ENCODE results near the gene CISH.

CISH gene

DNA sequence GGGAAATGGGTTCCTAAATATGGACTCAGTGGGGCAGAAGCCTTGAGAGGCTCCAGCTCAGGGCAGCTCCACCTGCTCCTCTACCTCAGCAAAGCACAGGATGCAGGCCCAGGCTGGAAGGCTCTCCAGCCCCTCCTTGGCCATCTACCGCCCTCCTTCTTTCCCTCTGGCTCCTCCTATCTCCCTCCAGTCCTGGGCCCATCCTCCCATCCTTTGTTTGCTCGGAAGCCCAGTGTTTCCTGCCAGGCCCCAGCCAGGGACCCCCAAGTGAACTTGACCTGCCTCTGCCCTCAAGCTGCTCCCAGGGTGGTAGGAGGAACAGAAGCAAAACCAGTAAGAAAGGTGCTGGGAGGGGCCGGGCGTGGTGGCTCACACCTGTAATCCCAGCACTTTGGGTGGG, 25.4 kb upstream of the CISH start:
- no peak for DNase-seq (ENCODE audit: low read depth)

DNA sequence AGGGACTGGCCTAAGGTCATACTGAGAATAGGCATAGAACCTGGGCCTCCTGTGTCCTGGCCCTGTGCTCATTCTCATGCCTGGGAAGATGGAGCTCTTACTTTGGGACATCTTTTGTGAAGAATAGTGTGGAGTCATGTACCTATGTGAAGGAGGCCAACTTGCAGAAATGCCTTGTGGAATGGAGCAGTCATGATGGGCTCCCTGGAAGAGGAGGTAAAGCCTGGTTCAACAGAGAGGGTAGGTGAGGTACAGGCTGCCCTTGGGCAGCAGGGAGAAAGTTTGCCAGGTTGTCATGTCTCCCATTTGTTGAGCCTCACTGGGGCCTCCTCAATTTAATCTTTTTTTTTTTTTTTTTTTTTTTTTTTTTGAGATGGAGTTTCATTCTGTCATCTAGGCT, 23.5 kb upstream of the CISH start:
- DNase-seq (ENCODE audit: low read depth) = no peak

- no peak for DNase-seq (ENCODE audit: low read depth)
Observed at GRCh38 chr3:50633230-50633790, 21.7 kb upstream of the CISH start.

DNA sequence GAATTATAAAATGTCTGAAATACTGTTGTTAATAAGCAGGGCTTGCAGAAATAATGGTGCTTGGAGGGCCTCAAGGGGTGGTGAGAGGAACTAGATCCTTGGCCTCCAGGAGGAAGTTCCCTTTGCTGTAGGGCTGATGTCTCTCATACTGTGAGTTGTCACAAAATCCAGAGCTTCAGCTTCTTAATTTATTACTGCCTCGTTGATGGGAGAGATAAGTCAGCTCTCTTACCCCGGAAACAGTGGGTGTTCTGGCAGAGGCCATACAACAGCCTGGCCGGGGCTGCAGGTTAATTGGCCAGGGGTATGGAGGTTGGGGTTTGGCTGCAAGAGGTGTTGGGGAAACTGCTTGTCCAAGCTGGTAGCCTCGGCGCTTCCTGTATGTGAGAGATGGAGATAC, 20.9 kb upstream of the CISH start:
- no peak for DNase-seq (ENCODE audit: low read depth)

DNA sequence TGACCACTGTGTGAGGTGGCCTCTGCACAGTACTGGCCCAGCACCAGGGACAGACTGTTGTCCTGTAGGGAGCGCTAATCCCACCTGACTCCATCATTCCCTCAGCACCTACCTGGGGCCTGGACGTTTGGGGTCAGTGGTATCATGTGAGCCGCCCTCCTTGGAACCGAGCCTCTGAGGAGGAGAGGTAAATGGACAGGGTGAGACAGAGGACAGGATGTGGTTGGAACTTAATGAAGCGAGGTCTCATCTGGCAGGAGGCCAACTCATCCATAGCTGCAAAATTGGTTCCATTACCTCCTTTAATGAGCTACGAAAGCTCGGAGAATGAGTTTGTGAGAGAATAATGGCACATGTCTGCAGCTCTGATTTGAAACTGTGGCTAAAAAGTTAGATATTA, 19.3 kb upstream of the CISH start:
- DNase-seq (ENCODE audit: low read depth) = no peak

GRCh38 chr3:50630394-50630793, 18.8 kb upstream of the CISH start:
- DNase-seq (ENCODE audit: low read depth) = no peak

- DNase-seq (ENCODE audit: low read depth) = no peak
Observed at GRCh38 chr3:50628601-50629000, 17.0 kb upstream of the CISH start.

DNA sequence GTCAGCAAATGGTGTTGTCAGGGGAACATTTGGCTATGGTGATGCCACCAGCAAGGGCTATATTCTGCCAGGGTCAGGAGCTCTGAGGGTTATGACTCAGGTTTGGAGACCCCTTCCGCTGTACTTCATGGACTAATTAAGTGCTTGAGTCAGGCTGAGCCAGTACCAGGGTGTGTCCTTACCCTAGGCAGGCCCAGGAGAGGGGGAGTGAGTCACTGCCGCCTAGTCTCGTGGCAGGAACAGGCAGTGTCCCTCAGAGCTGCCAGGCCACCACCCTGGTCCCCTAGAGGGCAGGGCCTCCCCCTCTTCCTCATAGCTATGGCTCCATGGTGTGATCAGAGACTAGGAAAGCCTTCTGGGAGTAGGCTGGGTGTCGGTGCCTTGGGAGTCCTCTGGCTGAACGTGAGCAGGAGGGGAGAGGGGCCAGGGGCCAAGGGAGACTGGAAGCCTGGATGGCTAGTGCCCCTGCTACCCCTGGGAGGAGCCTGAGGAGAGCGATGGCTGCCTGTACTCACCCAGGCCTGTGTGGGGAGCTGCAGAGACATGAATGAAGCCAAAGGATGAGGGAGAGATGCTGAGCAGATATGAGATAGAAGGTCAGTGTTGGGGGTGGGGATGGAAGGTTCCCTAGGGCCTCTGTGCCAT, 16.0 kb upstream of the CISH start:
- DNase-seq (ENCODE audit: low read depth) = peak; percentile 54

DNA sequence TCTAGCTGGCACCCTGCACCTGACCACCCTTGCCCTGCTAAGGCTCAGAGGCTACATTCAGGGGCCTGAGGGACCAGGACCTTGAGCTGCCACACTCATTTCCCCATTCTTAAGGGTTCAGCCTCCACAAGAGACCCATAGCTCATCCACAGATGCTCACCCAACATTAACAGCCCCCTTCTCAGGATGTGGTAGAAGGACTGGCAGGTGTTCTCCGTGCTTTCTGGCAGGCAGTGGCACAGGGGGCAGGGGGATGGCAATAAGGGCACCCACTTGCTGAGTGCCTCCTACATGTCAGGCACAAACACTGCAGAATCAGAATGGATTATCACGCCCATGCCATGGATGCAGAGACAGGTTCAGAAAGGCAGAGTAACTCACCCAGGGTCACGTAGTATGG, 14.8 kb upstream of the CISH start:
- DNase-seq (ENCODE audit: low read depth) = no peak

- no peak for DNase-seq (ENCODE audit: low read depth)
Observed at GRCh38 chr3:50625231-50626182, 13.9 kb upstream of the CISH start.

- DNase-seq (ENCODE audit: low read depth) = no peak
Observed at GRCh38 chr3:50624634-50625033, 13.1 kb upstream of the CISH start.

DNA sequence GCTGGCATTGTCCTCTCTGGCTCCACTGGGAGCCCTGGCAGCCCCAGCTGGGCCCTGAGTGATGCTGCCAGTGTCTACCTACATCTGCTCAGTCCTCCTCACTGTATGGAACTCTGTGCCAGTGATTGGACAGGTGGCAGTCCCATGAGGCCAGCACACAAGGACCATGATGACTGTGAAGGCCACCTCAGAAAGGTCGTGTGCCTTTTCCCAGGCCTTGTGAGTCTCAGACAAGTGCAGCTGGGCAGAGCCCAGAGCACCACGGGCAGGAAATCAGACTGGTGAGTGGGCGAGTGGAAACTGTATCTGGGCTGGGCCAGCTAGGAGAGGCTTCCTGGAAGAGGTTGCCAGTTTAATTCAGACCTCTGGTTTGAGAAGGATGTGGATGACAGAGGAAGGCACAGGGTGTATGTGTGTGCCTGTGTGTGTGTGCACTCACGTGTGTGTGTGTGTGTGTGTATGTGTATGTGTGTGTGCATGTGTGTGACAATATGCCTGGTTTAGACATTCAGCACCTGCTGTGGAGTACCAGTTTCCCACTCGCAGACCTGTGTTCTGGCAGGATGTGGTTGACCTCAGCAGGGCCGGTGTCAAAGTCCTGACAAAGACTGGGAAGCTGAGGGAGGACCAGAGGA, 12.4 kb upstream of the CISH start:
- no peak for DNase-seq (ENCODE audit: low read depth)

DNA sequence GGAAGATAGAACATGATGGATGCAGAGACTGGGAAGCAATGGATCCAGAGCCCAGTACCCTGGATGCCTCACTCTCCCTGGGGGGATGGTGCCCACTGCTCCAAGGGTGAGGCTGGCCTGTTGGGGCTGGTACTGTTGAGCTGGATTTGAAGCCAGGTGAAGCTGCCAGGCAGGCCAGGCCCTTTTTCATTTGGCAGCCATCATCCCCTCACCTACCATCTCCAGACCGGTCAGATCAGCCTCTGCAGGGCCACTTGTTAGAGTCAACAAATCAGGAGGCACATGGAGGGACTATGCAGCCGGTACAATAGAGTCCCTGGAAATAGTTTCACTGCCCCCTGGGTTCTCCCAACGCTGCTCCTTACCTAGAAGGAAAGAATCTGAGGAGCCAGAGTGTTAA, 11.3 kb upstream of the CISH start:
- DNase-seq (ENCODE audit: low read depth) = no peak

DNA sequence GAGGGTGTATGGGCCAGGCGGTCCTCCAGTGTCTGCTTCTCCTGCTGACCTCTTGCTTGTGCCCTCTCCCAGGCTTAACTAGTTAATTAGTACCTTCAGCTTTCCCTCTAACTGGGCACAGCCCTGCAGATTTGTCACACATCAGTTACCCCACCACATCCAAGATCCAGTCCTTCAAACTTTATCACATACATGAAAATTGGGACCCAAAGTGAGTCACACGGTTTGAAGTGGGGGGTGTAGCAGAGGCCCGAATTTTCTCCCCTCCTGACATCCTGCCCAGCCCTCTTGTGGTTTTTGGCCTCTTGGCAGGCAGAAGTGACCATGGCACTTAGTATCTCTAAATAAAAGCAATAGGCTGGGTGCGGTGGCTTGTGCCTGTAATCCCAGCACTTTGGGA, 9.2 kb upstream of the CISH start:
- no peak for DNase-seq (ENCODE audit: low read depth)

DNA sequence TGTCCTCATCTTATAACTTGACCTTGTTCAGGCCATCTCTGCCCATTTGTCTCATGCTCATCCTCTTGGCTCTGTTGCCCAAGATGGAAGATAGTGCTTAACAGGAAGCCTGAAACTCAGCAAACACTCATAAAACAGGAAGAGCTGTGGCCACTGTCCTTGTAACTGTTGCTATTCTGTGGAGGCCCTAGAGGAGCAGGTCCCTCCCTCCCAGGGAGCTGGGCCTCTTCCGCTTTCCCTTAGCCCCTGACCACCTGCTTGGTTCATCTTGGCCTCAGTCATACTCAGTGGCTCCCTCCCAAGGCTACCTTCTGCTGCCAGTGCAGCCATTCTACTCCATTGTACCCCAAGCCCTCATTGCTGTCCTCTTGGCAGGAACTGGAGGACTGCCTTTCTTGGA, 8.8 kb upstream of the CISH start:
- no peak for DNase-seq (ENCODE audit: low read depth)

DNA sequence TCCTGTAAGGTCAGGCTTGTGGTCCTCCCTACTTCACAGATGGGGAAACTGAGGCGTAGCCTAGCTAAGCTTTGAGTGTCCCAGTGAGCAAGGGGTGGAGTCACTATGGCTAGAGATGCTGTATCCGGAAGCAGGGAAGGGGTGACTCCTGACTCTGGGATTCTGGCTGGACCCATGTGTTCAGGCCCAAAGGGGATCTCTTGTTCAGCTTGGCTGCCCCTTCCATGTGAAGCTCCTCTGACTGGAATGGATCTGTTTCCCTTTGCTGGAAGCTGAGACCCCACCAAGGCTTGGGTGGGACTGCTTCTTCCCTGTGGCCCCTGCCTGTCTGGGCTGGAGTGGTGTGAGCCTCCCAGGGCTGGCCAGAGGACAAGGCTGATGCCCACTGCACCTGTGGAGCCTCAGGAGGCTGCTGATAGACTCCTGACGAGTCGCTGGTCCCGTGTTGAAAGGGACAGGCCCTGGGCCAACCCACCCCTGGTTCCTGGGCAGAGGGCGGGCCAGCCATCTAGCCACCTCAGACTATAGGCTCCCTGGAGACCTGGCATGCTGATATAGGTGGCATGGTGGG, 6.4 kb upstream of the CISH start:
- no peak for DNase-seq (ENCODE audit: low read depth)

GRCh38 chr3:50617096-50617791, 5.7 kb upstream of the CISH start, which contains the start of gene MAPKAPK3:
Gene MAPKAPK3 (plus strand): TSS chr3:50617151. CDS start chr3:50617566, 415 bp downstream.
- no peak for DNase-seq (ENCODE audit: low read depth)

DNA sequence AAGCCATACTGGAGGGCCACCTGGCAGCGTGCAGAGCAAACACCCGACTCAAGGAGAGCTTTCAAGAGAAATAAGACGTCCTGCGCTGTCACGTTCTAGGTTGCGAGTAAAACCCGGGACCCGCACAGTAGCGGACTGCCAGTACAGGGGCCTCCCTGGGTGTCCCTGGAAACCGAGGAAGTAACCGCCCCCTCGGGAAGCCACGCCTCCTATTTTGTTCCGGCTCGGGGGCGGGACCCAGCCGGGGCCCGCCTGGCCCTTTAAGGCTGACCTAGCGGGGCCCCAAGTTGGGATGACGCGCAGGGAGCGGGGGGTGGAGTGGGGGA, 5.2 kb upstream of the CISH start:
- peak; percentile 78 for DNase-seq (ENCODE audit: low read depth)

- peak; percentile 79 for DNase-seq (ENCODE audit: low read depth)
Observed at GRCh38 chr3:50616003-50616769, 4.6 kb upstream of the CISH start.

DNA sequence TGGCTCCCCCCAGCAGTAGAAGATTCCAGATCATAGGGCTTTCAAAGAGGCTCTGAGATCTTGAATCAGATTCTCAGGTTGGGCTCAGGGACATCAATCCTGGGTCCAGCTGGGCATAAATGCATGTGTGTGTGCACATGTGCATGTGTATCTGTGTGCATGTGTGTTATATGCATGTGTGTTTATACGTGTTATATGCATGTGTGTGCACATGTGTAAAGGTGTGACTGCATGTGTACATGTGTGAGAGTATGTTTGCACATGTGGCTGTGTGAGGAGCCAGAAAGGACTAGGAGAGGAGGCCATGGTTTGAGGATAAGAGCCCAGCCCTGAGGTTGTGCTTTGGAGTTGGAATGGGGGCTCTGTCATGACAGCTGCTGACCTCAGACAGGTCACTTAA, 3.6 kb upstream of the CISH start:
- no peak for DNase-seq (ENCODE audit: low read depth)
